ENCODE measurements around the gene ADAMTSL1. TPM values are rescaled to one million over a fixed set of nuclear protein-coding genes. Genes with fewer than 3 reads are reported as not detected.

Gene ADAMTSL1
- polyA plus RNA-seq, 1 experiment = 17.2 TPM

- DNase-seq (ENCODE audit: low read depth) = peak; percentile 48
- POLR2A ChIA-PET = no interaction called here
- Histone ChIP-seq H3K4me3 (ENCODE audit: low read depth, low read length) (no peak overlapping the region), H3K36me3 (ENCODE audit: control insufficient read depth, insufficient read depth, low read length) (no peaks in the 10 kb centered on the region), H3K27me3 (ENCODE audit: control insufficient read depth, insufficient read depth, low read length) (no peaks in the 10 kb centered on the region)
- no peak for TF ChIP-seq CTCF (IDR thresholded peaks at IDR 0.05; ENCODE audit: insufficient read depth, low read depth, low read length)
- CTCF ChIA-PET = interaction anchor here (1.2 kb wide), 1 partner anchor 562 kb away, joined by 3 read pairs; no protein-coding TSS in a partner anchor
These were observed 447.6 kb downstream of the ADAMTSL1 start for GRCh38 chr9:18921366-18922075.

GRCh38 chr9:18922161-18922885 is 448.4 kb downstream of the ADAMTSL1 start:
- DNase-seq (ENCODE audit: low read depth) = no peak
- CTCF ChIA-PET = interaction anchor here (0.9 kb wide), 1 partner anchor 624 kb away, joined by 4 read pairs; no protein-coding TSS in a partner anchor

GRCh38 chr9:18923167-18923566 is 449.2 kb downstream of the ADAMTSL1 start:
- TF ChIP-seq CTCF (IDR thresholded peaks at IDR 0.05; ENCODE audit: insufficient read depth, low read depth, low read length) = no peak

More at GRCh38 chr9:18922161-18922885, 448.4 kb downstream of the ADAMTSL1 start:
- POLR2A ChIA-PET = no interaction called here
- Histone ChIP-seq H3K4me3 (ENCODE audit: low read depth, low read length) (no peak overlapping the region), H3K36me3 (ENCODE audit: control insufficient read depth, insufficient read depth, low read length) (no peaks in the 10 kb centered on the region), H3K27me3 (ENCODE audit: control insufficient read depth, insufficient read depth, low read length) (no peaks in the 10 kb centered on the region)
- no peak for TF ChIP-seq CTCF (IDR thresholded peaks at IDR 0.05; ENCODE audit: insufficient read depth, low read depth, low read length)

GRCh38 chr9:18923671-18924430 is 449.9 kb downstream of the ADAMTSL1 start:
- TF ChIP-seq CTCF (IDR thresholded peaks at IDR 0.05; ENCODE audit: insufficient read depth, low read depth, low read length) = no peak
- no peak for DNase-seq (ENCODE audit: low read depth)
- Histone ChIP-seq H3K36me3 (ENCODE audit: control insufficient read depth, insufficient read depth, low read length) (no peaks in the 10 kb centered on the region), H3K4me3 (ENCODE audit: low read depth, low read length) (no peak overlapping the region), H3K27me3 (ENCODE audit: control insufficient read depth, insufficient read depth, low read length) (no peaks in the 10 kb centered on the region)
- POLR2A ChIA-PET = no interaction called here
- CTCF ChIA-PET = interaction anchor here (0.9 kb wide), 1 partner anchor 626 kb away, joined by 4 read pairs; no protein-coding TSS in a partner anchor

More at GRCh38 chr9:18923167-18923566, 449.2 kb downstream of the ADAMTSL1 start:
- ChIA-PET POLR2A (no interaction called here), CTCF (interaction anchor here (0.9 kb wide), 1 partner anchor 625 kb away, joined by 4 read pairs; no protein-coding TSS in a partner anchor)
- no peak for DNase-seq (ENCODE audit: low read depth)
- no peaks in the 10 kb centered on the region for H3K36me3 ChIP-seq (ENCODE audit: control insufficient read depth, insufficient read depth, low read length)
- H3K4me3 ChIP-seq (ENCODE audit: low read depth, low read length) = no peak overlapping the region
- H3K27me3 ChIP-seq (ENCODE audit: control insufficient read depth, insufficient read depth, low read length) = no peaks in the 10 kb centered on the region
